Esophagus muscularis mucosa (tissue), 4 donors: ENCODE measurements around the gene USH1G. TPM values are rescaled to one million over a fixed set of nuclear protein-coding genes. Genes with fewer than 3 reads are reported as not detected.

ENCODE experiments used
- DNase-seq: peaks from one replicate; pipeline ENCODE4 v3.0.0-alpha.2; 2017; ENCODE audit errors: extremely low spot score
- H3K27ac ChIP-seq, 4 donors: fragments of 200-600 bp; sonication (generic); replicated peaks in 1 of 4; 1 replicate in 3 of 4; 2 replicates in 1 of 4; pipeline ENCODE4 v1.5.1; 2016 to 2019; ENCODE audit warnings: mild to moderate bottlenecking in 1 of 4
- H3K27me3 ChIP-seq, 4 donors: fragments of 200-600 bp; sonication (generic); one replicate each; pipeline versions ENCODE4 v1.5.1 to v1.6.0; 2016 to 2019
- H3K36me3 ChIP-seq, 4 donors: fragments of 200-600 bp; sonication (generic); one replicate each; pipeline ENCODE4 v1.5.1; 2016 to 2019
- H3K4me1 ChIP-seq, 4 donors: fragments of 200-600 bp; sonication (generic); one replicate each; pipeline ENCODE4 v1.5.1; 2016 to 2019
- H3K4me3 ChIP-seq, 4 donors: fragments of 200-600 bp; sonication (generic); 1 replicate in 2 of 4; 2 replicates in 2 of 4; pipeline ENCODE4 v1.5.1; 2016 to 2019; ENCODE audit warnings: mild to moderate bottlenecking in 4 of 4, moderate library complexity in 1 of 4
- H3K9me3 ChIP-seq, 4 donors: fragments of 200-600 bp; sonication (generic); 1 replicate in 3 of 4; 2 replicates in 1 of 4; pipeline ENCODE4 v1.5.1; 2016 to 2019
- EP300 ChIP-seq: sonication (generic); formaldehyde crosslinking; IDR thresholded peaks from one replicate; pipeline ENCODE4 v1.6.1; 2017; ENCODE audit warnings: antibody characterized with exemption
- POLR2A ChIP-seq: fragments of 450-650 bp; IDR thresholded peaks from one replicate; pipeline ENCODE4 v1.6.1; 2017; ENCODE audit warnings: antibody characterized with exemption, moderate library complexity, mild to moderate bottlenecking, low read depth
- POLR2AphosphoS5 ChIP-seq, 2 donors: sonication (generic); formaldehyde crosslinking; IDR thresholded peaks; one replicate each; pipeline ENCODE4 v1.6.1; 2017; ENCODE audit warnings: antibody characterized with exemption in 2 of 2
- WGBS: methylation state at CpG from one replicate; pipeline ENCODE4 v1.1.5; 2018; 5-methylcytosine and 5-hydroxymethylcytosine counted together
- intact Hi-C: fragments of 100-400 bp; cut with DNase I; formaldehyde crosslinking; loops from one replicate; pipeline ENCODE4 v1.15.1; 2023
- total RNA-seq, 4 donors: library from RNA; depleted of rRNA; stranded (reverse); fragments of >200 nt; gene quantifications; one replicate each; pipeline versions ENCODE4 v1.1.0 to v1.2.1, GENCODE V29; 2016
- TF ChIP-seq, protein P1 (sequence below), 3 experiments: fragments of 200-600 bp in 2 of 3; fragments of 450-650 bp in 1 of 3; sonication (generic) in 2 of 3; IDR thresholded peaks; one replicate each; pipeline ENCODE4 v1.5.1; 2017 to 2019; ENCODE audit warnings: antibody characterized with exemption in 3 of 3, mild to moderate bottlenecking in 2 of 3, moderate library complexity in 1 of 3

Gene USH1G
- total RNA-seq, 4 donors from 2014 or later = 0.39 TPM; not detected in 3

DNA sequence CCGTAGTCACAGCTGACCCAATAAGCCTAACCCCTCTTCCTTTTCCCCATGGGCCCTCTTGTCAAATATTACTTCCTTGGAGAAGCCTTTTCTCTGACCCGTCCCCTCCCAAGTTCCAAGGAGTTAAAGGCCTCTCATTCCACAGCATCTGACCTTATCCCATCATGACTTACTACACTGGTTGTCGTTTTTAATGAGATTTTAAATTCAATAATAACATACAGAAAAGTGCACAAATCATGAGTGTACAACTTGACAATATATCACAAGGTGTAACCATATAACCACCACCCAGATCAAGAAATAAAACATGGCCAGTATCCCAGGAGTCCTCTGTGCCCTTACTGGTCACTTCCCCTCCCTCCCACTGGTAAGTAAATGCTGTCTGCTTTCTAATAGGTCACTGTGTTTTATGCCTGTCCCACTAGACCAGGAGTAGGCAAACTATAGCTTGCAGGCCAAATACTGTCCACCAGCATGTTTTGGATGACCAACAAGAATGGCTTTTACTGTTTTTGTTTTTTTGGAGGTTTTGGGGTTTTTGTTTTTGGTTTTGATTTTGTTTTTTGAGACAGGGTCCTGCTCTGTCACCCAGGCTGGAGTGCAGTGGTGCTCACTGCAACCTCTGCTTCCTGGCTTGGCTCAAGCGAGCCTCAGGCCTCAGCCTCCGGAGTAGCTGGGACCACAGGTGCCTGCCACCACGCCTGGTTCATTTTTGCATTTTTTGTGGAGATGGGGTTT, 49.0 kb downstream of the USH1G start:
- Histone ChIP-seq H3K9me3 (no peaks in the 10 kb centered on the region), H3K27me3 (peaks cover 0 to 14% (median 0%) of the 10 kb centered on the region in 4 donors), H3K36me3 (no peaks in the 10 kb centered on the region), H3K27ac (peak overlapping the region; percentile 84 to 95 (median 90)), H3K4me3 (peak overlapping the region; percentile 62 to 69 (median 66)), H3K4me1 (peaks cover 22 to 34% (median 25%) of the 10 kb centered on the region in 4 donors)
- WGBS = 64% methylated on average over 6 of the region's 6 CpGs
- TF ChIP-seq EP300 (no peak), POLR2A (no peak), POLR2AphosphoS5 (IDR thresholded peaks at IDR 0.05) (no peak)
- TF ChIP-seq, protein P1, sequence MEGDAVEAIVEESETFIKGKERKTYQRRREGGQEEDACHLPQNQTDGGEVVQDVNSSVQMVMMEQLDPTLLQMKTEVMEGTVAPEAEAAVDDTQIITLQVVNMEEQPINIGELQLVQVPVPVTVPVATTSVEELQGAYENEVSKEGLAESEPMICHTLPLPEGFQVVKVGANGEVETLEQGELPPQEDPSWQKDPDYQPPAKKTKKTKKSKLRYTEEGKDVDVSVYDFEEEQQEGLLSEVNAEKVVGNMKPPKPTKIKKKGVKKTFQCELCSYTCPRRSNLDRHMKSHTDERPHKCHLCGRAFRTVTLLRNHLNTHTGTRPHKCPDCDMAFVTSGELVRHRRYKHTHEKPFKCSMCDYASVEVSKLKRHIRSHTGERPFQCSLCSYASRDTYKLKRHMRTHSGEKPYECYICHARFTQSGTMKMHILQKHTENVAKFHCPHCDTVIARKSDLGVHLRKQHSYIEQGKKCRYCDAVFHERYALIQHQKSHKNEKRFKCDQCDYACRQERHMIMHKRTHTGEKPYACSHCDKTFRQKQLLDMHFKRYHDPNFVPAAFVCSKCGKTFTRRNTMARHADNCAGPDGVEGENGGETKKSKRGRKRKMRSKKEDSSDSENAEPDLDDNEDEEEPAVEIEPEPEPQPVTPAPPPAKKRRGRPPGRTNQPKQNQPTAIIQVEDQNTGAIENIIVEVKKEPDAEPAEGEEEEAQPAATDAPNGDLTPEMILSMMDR (IDR thresholded peaks at IDR 0.05) = no peak
- intact Hi-C loops = loop anchor here (10.0 kb wide), 1 partner anchor 419 kb away; no protein-coding TSS in a partner anchor
- no peak for DNase-seq

DNA sequence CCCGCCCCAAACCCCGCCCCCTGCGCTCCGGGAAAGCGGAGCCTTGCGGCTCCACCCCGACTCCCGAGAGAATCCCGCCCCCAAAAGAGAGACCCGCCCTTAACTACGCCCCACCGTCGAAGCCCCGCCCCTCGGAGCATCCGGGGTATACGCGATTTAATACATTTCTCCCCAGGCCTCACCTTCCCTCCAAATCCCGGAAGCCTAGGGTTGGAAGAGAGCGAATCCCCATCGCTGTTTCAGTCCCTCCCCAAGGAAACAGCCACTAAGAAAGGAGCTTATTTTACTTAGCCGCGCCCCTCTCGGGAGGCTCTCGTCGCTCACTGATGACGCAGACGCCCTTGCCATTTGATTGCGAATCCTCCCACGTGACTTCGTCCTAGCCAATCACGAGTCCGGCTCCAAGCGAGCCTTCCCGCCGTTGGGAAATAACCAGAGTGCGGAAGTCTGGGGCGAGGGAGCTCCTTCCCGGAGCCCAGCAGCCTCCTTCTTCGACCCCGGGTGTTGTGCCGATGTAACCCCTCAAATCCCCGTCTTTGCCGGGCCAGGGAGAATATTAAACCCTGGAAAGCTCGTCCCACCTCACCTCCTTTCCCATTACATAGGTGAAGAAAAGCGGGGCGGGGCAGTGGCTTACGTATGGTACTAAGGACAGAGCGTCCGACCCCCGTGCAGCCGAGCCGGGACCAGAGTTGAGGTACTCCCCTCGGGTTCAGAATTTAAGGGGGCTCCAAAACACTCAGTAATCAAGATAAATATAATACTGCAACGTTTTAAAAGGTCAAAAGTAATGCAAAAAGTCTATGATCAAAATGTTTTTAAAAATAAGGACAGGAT, 49.8 kb downstream of the USH1G start:
- peak; percentile 100 for DNase-seq
- Histone ChIP-seq H3K27me3 (peaks cover 0 to 7% (median 0%) of the 10 kb centered on the region in 4 donors), H3K9me3 (no peaks in the 10 kb centered on the region), H3K36me3 (no peaks in the 10 kb centered on the region), H3K27ac (peak overlapping the region; percentile 84 to 95 (median 90)), H3K4me3 (peak overlapping the region; percentile 62 to 69 (median 66)), H3K4me1 (peaks cover 21 to 32% (median 24%) of the 10 kb centered on the region in 4 donors)
- whole genome bisulfite sequencing = 2% methylated on average over 37 of the region's 55 CpGs
- intact Hi-C loops = loop anchor here (10.0 kb wide), 1 partner anchor 418 kb away; no protein-coding TSS in a partner anchor
- TF ChIP-seq, protein P1 (IDR thresholded peaks at IDR 0.05) = peak in 1 of 3 experiments; percentile 38
- TF ChIP-seq POLR2A (peak; percentile 97), POLR2AphosphoS5 (IDR thresholded peaks at IDR 0.05) (peak; percentile 98 to 99), EP300 (no peak)

DNA sequence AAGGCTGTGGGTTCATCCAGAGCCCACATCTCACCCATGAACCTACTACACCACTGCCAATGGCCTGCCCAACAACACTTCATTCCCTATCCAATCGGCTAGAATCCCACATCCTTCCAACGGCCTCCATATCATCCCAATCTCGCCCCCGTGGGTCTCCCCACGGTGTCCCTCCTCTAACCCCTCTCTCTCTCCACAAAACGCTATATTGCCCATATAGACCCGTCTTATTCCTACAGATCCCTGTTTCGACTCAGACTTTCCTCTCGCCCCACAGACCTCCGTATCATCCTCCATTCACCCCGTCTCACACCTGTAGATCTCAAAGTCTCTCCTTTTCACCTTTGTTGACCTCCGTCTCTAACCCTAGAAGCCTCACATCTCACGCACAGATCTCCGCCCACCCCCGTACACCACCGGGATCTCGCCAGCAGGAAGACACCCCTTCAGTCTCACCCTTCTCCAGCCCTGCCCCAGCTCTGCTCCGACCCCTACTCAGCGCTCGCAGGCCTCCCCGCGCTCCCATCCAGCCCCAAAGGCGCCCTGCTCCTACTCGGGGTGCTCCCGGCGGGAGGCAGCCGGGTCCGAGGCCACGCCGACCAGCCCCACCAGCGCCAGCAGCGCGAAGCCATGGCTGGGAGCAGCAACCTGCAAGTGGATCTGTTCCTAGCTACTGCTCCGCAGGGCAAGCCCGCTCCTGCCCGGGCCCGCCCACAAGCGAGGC, 50.6 kb downstream of the USH1G start, which contains the start of gene FDXR:
FDXR (minus strand) TSS at position 682 of the 724 bp plus-strand sequence; CDS start at position 632, 50 bp downstream.
- DNase-seq = peak; percentile 93
- TF ChIP-seq, protein P1 (IDR thresholded peaks at IDR 0.05) = no peak
- TF ChIP-seq POLR2AphosphoS5 (IDR thresholded peaks at IDR 0.05) = no peak
- TF ChIP-seq EP300 = no peak
- no peak for TF ChIP-seq POLR2A
- H3K4me1 ChIP-seq = peaks cover 17 to 27% (median 18%) of the 10 kb centered on the region in 4 donors
- no peaks in the 10 kb centered on the region for H3K36me3 ChIP-seq
- H3K9me3 ChIP-seq = no peaks in the 10 kb centered on the region
- peak within 1 kb of the TSS; percentile 84 to 95 (median 90) for H3K27ac ChIP-seq
- 15% methylated on average over 21 of the region's 38 CpGs for WGBS
- no peaks in the 10 kb centered on the region for H3K27me3 ChIP-seq
- intact Hi-C loops = loop anchor here (10.0 kb wide), 1 partner anchor 418 kb away; no protein-coding TSS in a partner anchor
- peak within 1 kb of the TSS; percentile 62 to 69 (median 66) for H3K4me3 ChIP-seq

DNA sequence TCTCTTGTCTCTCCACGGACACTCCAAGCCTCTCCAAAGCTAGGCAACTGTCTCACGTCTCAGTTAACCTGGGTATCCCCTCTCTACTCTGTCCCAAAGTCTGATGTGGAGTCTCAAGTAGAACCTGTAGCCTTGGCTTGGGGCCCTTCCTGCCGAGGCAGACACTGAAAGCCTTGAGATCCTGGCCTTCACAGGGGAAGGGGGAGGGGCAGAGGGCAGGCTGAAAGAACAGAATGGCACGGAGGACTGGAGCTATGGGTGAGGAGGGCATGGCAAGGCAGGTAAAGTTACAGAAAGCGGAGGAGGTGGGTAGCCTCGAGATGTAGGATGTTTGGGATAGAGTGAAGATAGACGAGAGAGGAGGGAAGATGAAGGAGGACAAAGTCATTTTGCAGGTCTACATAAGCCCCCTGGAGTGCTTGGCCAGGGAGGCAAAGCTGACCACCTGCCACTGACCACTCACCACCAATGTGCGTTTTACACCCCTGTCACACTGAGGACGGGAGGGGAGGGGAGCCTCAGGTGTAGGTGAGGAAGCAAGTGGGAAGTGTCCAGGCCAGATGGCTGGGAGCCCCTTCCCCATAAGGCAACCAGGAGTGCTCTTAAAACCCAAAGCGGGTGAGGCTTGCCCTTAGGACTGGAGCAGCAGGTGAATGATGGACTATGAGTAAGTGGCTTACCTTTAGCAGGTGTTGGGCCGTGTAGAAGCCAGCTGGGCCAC, 51.5 kb downstream of the USH1G start:
- DNase-seq = no peak
- WGBS = 76% methylated on average over 11 of the region's 11 CpGs
- intact Hi-C loops = loop anchor here (10.0 kb wide), 1 partner anchor 417 kb away; no protein-coding TSS in a partner anchor

More for the DNA sequence above, 51.5 kb downstream of the USH1G start:
- Histone ChIP-seq H3K27ac (no peak overlapping the region), H3K9me3 (no peaks in the 10 kb centered on the region), H3K27me3 (no peaks in the 10 kb centered on the region), H3K36me3 (no peaks in the 10 kb centered on the region), H3K4me3 (peak overlapping the region in 2 of 4 donors; percentile 62 to 69), H3K4me1 (peaks cover 16 to 27% (median 18%) of the 10 kb centered on the region in 4 donors)
- TF ChIP-seq POLR2AphosphoS5 (IDR thresholded peaks at IDR 0.05) (no peak), EP300 (no peak), POLR2A (no peak)
- TF ChIP-seq, protein P1 (IDR thresholded peaks at IDR 0.05) = no peak
